Liver (tissue), 9 donors: ENCODE measurements around the gene PIEZO2. TPM values are rescaled to one million over a fixed set of nuclear protein-coding genes. Genes with fewer than 3 reads are reported as not detected.

Experiments
- DNase-seq: peaks from one replicate; pipeline ENCODE4 v3.0.0-alpha.2; 2017; ENCODE audit warnings: low spot score
- H3K27ac ChIP-seq, 2 donors: one replicate each; pipeline ENCODE4 v1.7.0; 2013; ENCODE audit warnings: inconsistent platforms in 2 of 2, low read length in 2 of 2, control low read depth in 1 of 2, low read depth in 1 of 2, mild to moderate bottlenecking in 1 of 2
- H3K27me3 ChIP-seq, 4 donors: one replicate each; pipeline versions ENCODE4 v1.6.1 to v1.7.0; 2013; ENCODE audit warnings: low read length in 3 of 4, inconsistent platforms in 1 of 4, mild to moderate bottlenecking in 1 of 4, moderate library complexity in 1 of 4; ENCODE audit not compliant: control insufficient read depth in 4 of 4, insufficient read depth in 4 of 4
- H3K36me3 ChIP-seq, 4 donors: one replicate each; pipeline versions ENCODE4 v1.6.1 to v1.7.0; 2013; ENCODE audit warnings: low read length in 3 of 4, mild to moderate bottlenecking in 3 of 4, low read depth in 1 of 4, moderate library complexity in 1 of 4; ENCODE audit not compliant: control insufficient read depth in 4 of 4, insufficient read depth in 3 of 4
- H3K4me1 ChIP-seq, 4 donors: one replicate each; pipeline versions ENCODE4 v1.6.1 to v1.7.0; 2013; ENCODE audit warnings: low read length in 3 of 4, mild to moderate bottlenecking in 3 of 4, moderate library complexity in 1 of 4; ENCODE audit not compliant: control insufficient read depth in 4 of 4, insufficient read depth in 4 of 4
- H3K4me3 ChIP-seq, 3 donors: one replicate each; pipeline versions ENCODE4 v1.6.1 to v1.7.0; 2013; ENCODE audit warnings: low read length in 3 of 3, control low read depth in 1 of 3, low read depth in 1 of 3, mild to moderate bottlenecking in 1 of 3
- H3K9ac ChIP-seq, 2 donors: one replicate each; pipeline ENCODE4 v1.7.0; 2013; ENCODE audit warnings: low read length in 2 of 2, mild to moderate bottlenecking in 2 of 2, moderate library complexity in 2 of 2, control low read depth in 1 of 2, low read depth in 1 of 2
- H3K9me3 ChIP-seq, 4 donors: one replicate each; pipeline versions ENCODE4 v1.6.1 to v1.7.0; 2013; ENCODE audit warnings: low read length in 3 of 4; ENCODE audit not compliant: control insufficient read depth in 4 of 4
- EGR1 ChIP-seq, 2 donors: IDR thresholded peaks; 2 replicates each; pipeline ENCODE4 v1.6.1; 2016 to 2018; ENCODE audit warnings: antibody characterized with exemption in 2 of 2, low read depth in 2 of 2
- FOXA1 ChIP-seq: IDR thresholded peaks from 2 replicates; pipeline ENCODE4 v1.6.1; 2016; ENCODE audit warnings: antibody characterized with exemption
- GABPA ChIP-seq, 2 donors: IDR thresholded peaks in 1 of 2; conservative IDR thresholded peaks in 1 of 2; 2 replicates each; pipeline ENCODE4 v1.6.1; 2016; ENCODE audit warnings: antibody characterized with exemption in 2 of 2, mild to moderate bottlenecking in 1 of 2, moderate library complexity in 1 of 2
- HNF4A ChIP-seq, 2 donors: conservative IDR thresholded peaks; 2 replicates each; pipeline ENCODE4 v1.6.1; 2016; ENCODE audit warnings: antibody characterized with exemption in 2 of 2, mild to moderate bottlenecking in 2 of 2
- HNF4G ChIP-seq: IDR thresholded peaks from 2 replicates; pipeline ENCODE4 v1.6.1; 2016; ENCODE audit warnings: antibody characterized with exemption
- NR2F2 ChIP-seq: IDR thresholded peaks from 2 replicates; pipeline ENCODE4 v1.6.1; 2016; ENCODE audit warnings: antibody characterized with exemption
- RAD21 ChIP-seq, 2 donors: IDR thresholded peaks; 2 replicates each; pipeline ENCODE4 v1.6.1; 2016; ENCODE audit warnings: antibody characterized with exemption in 2 of 2, mild to moderate bottlenecking in 2 of 2
- SP1 ChIP-seq: IDR thresholded peaks from 2 replicates; pipeline ENCODE4 v1.6.1; 2018; ENCODE audit warnings: antibody characterized with exemption, mild to moderate bottlenecking
- YY1 ChIP-seq: IDR thresholded peaks from 2 replicates; pipeline ENCODE4 v1.6.1; 2016; ENCODE audit warnings: antibody characterized with exemption, mild to moderate bottlenecking
- WGBS: extraction: QIAGEN DNeasy Blood & Tissue Kit; methylation state at CpG from one replicate; pipeline ENCODE4 v1.1.7; 2013; 5-methylcytosine and 5-hydroxymethylcytosine counted together
- polyA plus RNA-seq, 2 donors: library from polyadenylated mRNA; stranded (reverse) in 1 of 2; unstranded in 1 of 2; fragments of 200-250 nt in 1 of 2; fragments of >200 nt in 1 of 2; fragmentation: Nextera tagmentation in 1 of 2; extraction: Ambion mirVana in 1 of 2; gene quantifications; one replicate each; pipeline versions ENCODE4 v1.2.1 to v1.2.3, GENCODE V29; 2013 to 2015
- total RNA-seq, 2 donors: library from RNA; depleted of rRNA; stranded (reverse); fragments of >200 nt; gene quantifications; one replicate each; pipeline ENCODE4 v1.2.3, GENCODE V29; 2014
- TF ChIP-seq, protein P1 (sequence below): IDR thresholded peaks from 2 replicates; pipeline ENCODE4 v1.6.1; 2016; ENCODE audit warnings: antibody characterized with exemption
- TF ChIP-seq, protein P2 (sequence below): IDR thresholded peaks from 2 replicates; pipeline ENCODE4 v1.6.1; 2016; ENCODE audit warnings: antibody characterized with exemption
- TF ChIP-seq, protein P3 (sequence below): IDR thresholded peaks from 2 replicates; pipeline ENCODE4 v1.6.1; 2016; ENCODE audit warnings: antibody characterized with exemption
- TF ChIP-seq, protein P4 (sequence below): fragments of 150-350 bp; IDR thresholded peaks from 2 replicates; pipeline ENCODE4 v1.5.1; 2017; ENCODE audit warnings: improper control_type of control experiment, low read depth, low read length; ENCODE audit not compliant: missing input control
- TF ChIP-seq, protein P5 (sequence below): IDR thresholded peaks from 2 replicates; pipeline ENCODE4 v1.6.1; 2016; ENCODE audit warnings: antibody characterized with exemption, mild to moderate bottlenecking
- donor health status: healthy.
- donor health status: healthy.
- donor health status: healthy.
- donor health status: healthy.
- donor health status: healthy.

Gene PIEZO2
- total and polyA plus RNA-seq, 4 donors = 1.1 to 12.3 (median 4.8) TPM

DNA sequence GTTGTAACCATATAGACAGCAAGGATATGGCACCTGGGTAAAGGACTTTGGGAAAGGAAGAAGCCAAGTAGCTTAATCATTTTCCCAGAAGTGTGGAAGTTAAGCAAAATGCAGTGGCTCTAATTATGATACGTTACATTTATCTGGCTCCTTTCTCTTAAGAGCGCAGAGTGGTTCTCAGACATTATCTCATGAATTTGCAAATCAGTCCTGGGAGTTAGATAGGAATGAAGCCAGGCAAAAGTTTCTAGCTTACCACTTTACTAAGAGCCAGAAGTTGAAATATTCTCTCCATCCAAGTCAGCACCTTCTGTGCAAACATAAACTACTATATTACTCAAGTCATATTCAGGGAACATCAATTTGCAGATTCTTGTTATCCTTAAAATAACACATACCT is 10.9 kb upstream of the PIEZO2 start:
- no peak for DNase-seq
- Histone ChIP-seq H3K27ac (no peak overlapping the region), H3K4me1 (peaks cover 0 to 13% (median 6%) of the 10 kb centered on the region in 4 donors), H3K27me3 (no peaks in the 10 kb centered on the region), H3K4me3 (no peak overlapping the region), H3K9me3 (no peaks in the 10 kb centered on the region), H3K9ac (no peak overlapping the region), H3K36me3 (no peaks in the 10 kb centered on the region)
- WGBS = 95% methylated on average over 2 of the region's 2 CpGs
- TF ChIP-seq, protein P1, sequence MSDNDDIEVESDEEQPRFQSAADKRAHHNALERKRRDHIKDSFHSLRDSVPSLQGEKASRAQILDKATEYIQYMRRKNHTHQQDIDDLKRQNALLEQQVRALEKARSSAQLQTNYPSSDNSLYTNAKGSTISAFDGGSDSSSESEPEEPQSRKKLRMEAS = no peak
- TF ChIP-seq, protein P2, sequence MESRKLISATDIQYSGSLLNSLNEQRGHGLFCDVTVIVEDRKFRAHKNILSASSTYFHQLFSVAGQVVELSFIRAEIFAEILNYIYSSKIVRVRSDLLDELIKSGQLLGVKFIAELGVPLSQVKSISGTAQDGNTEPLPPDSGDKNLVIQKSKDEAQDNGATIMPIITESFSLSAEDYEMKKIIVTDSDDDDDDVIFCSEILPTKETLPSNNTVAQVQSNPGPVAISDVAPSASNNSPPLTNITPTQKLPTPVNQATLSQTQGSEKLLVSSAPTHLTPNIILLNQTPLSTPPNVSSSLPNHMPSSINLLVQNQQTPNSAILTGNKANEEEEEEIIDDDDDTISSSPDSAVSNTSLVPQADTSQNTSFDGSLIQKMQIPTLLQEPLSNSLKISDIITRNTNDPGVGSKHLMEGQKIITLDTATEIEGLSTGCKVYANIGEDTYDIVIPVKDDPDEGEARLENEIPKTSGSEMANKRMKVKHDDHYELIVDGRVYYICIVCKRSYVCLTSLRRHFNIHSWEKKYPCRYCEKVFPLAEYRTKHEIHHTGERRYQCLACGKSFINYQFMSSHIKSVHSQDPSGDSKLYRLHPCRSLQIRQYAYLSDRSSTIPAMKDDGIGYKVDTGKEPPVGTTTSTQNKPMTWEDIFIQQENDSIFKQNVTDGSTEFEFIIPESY = no peak
- TF ChIP-seq YY1 (no peak), HNF4G (no peak), GABPA (IDR thresholded peaks at IDR 0.05 in 1 of 2, conservative IDR thresholded peaks at IDR 0.05 in 1 of 2) (no peak), EGR1 (IDR thresholded peaks at IDR 0.05; ENCODE audit: low read depth in 2 of 2) (no peak), RAD21 (IDR thresholded peaks at IDR 0.05) (no peak), SP1 (no peak)
- TF ChIP-seq, protein P3, sequence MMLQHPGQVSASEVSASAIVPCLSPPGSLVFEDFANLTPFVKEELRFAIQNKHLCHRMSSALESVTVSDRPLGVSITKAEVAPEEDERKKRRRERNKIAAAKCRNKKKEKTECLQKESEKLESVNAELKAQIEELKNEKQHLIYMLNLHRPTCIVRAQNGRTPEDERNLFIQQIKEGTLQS = no peak
- TF ChIP-seq, protein P4, sequence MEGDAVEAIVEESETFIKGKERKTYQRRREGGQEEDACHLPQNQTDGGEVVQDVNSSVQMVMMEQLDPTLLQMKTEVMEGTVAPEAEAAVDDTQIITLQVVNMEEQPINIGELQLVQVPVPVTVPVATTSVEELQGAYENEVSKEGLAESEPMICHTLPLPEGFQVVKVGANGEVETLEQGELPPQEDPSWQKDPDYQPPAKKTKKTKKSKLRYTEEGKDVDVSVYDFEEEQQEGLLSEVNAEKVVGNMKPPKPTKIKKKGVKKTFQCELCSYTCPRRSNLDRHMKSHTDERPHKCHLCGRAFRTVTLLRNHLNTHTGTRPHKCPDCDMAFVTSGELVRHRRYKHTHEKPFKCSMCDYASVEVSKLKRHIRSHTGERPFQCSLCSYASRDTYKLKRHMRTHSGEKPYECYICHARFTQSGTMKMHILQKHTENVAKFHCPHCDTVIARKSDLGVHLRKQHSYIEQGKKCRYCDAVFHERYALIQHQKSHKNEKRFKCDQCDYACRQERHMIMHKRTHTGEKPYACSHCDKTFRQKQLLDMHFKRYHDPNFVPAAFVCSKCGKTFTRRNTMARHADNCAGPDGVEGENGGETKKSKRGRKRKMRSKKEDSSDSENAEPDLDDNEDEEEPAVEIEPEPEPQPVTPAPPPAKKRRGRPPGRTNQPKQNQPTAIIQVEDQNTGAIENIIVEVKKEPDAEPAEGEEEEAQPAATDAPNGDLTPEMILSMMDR = no peak

DNA sequence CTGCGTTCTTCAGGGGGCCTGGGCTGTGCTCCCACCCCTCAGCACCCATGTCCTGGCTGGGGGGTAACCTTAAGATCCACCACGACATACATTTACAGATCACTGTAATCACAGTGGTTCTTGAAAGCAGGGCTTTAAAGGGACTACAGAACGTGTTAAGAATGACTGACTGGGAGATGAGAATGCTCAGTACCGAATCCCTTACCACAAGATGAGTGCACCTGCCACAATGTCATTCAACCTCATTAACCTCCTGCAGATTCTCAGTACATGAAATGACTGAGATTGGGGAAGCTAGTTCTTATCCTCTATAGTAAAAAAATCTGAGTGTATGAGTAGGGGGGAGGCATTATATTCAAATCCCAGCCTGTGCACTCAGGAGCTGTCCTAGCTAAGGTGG is 10.5 kb upstream of the PIEZO2 start:
- TF ChIP-seq GABPA (IDR thresholded peaks at IDR 0.05 in 1 of 2, conservative IDR thresholded peaks at IDR 0.05 in 1 of 2) = no peak
- no peak for TF ChIP-seq RAD21 (IDR thresholded peaks at IDR 0.05)
- TF ChIP-seq, protein P1 = no peak
- no peak for TF ChIP-seq HNF4A (conservative IDR thresholded peaks at IDR 0.05)
- no peak for TF ChIP-seq FOXA1
- TF ChIP-seq SP1 = no peak
- TF ChIP-seq, protein P4 = no peak
- TF ChIP-seq, protein P5, sequence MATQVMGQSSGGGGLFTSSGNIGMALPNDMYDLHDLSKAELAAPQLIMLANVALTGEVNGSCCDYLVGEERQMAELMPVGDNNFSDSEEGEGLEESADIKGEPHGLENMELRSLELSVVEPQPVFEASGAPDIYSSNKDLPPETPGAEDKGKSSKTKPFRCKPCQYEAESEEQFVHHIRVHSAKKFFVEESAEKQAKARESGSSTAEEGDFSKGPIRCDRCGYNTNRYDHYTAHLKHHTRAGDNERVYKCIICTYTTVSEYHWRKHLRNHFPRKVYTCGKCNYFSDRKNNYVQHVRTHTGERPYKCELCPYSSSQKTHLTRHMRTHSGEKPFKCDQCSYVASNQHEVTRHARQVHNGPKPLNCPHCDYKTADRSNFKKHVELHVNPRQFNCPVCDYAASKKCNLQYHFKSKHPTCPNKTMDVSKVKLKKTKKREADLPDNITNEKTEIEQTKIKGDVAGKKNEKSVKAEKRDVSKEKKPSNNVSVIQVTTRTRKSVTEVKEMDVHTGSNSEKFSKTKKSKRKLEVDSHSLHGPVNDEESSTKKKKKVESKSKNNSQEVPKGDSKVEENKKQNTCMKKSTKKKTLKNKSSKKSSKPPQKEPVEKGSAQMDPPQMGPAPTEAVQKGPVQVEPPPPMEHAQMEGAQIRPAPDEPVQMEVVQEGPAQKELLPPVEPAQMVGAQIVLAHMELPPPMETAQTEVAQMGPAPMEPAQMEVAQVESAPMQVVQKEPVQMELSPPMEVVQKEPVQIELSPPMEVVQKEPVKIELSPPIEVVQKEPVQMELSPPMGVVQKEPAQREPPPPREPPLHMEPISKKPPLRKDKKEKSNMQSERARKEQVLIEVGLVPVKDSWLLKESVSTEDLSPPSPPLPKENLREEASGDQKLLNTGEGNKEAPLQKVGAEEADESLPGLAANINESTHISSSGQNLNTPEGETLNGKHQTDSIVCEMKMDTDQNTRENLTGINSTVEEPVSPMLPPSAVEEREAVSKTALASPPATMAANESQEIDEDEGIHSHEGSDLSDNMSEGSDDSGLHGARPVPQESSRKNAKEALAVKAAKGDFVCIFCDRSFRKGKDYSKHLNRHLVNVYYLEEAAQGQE = no peak
- TF ChIP-seq NR2F2 = no peak
- Histone ChIP-seq H3K4me3 (no peak overlapping the region), H3K9me3 (no peaks in the 10 kb centered on the region), H3K36me3 (no peaks in the 10 kb centered on the region), H3K4me1 (peaks cover 0 to 18% (median 10%) of the 10 kb centered on the region in 4 donors), H3K9ac (no peak overlapping the region), H3K27me3 (no peaks in the 10 kb centered on the region), H3K27ac (no peak overlapping the region)
- DNase-seq = no peak
- WGBS = 76% methylated on average over 4 of the region's 4 CpGs
